HepG2 (cell line): ENCODE results near the gene ALDH4A1. TPM values are rescaled to one million over a fixed set of nuclear protein-coding genes. Genes with fewer than 3 reads are reported as not detected.

Experiments used
- ATF1 ChIP-seq: IDR thresholded peaks from 2 replicates; pipeline ENCODE4 v1.6.1; 2016; ENCODE audit warnings: mild to moderate bottlenecking, control low read depth
- GTF2F1 ChIP-seq: fragments of 150-350 bp; IDR thresholded peaks from 2 replicates; pipeline ENCODE4 v1.6.1; 2014; ENCODE audit warnings: low read length
- KLF12 ChIP-seq: sonication (generic); formaldehyde crosslinking; IDR thresholded peaks from 2 replicates; pipeline ENCODE4 v1.4.0; 2020; ENCODE audit warnings: missing genetic modification reagents, borderline replicate concordance
- NFIB ChIP-seq: sonication (generic); formaldehyde crosslinking; IDR thresholded peaks from 2 replicates; pipeline ENCODE4 v1.9.0; 2021; ENCODE audit warnings: missing genetic modification reagents, mild to moderate bottlenecking, borderline replicate concordance
- NFKBIZ ChIP-seq: IDR thresholded peaks from 2 replicates; pipeline ENCODE4 v1.6.1; 2018; ENCODE audit warnings: missing genetic modification reagents, missing compliant biosample characterization
- ZNF317 ChIP-seq: sonication (generic); formaldehyde crosslinking; IDR thresholded peaks from 2 replicates; pipeline ENCODE4 v1.5.0; 2020; ENCODE audit warnings: mild to moderate bottlenecking, missing genetic modification reagents
- ZNF839 ChIP-seq: sonication (generic); formaldehyde crosslinking; IDR thresholded peaks from 2 replicates; pipeline ENCODE4 v1.4.0; 2020; ENCODE audit warnings: missing genetic modification reagents, mild to moderate bottlenecking, borderline replicate concordance
- polyA plus RNA-seq, 8 experiments: library from polyadenylated mRNA; depleted of rRNA in 3 of 8; stranded (reverse) in 7 of 8; unstranded in 1 of 8; fragments of >200 nt; fragmentation: Illumina TruSeq in 4 of 8; extraction: Trizol in 4 of 8; gene quantifications; 2 replicates each; pipeline versions ENCODE4 v1.2.1 to v1.2.3, GENCODE V29; 2011 to 2016; ENCODE audit warnings: low read depth in 4 of 8, missing spikeins in 1 of 8, mixed read lengths in 1 of 8; ENCODE audit not compliant: insufficient read depth in 1 of 8
- total RNA-seq, 5 experiments: library from RNA; depleted of rRNA; stranded (reverse); fragments of >200 nt; fragmentation: Illumina TruSeq; extraction: Trizol; gene quantifications; 2 replicates each; pipeline ENCODE4 v1.2.3, GENCODE V29; 2016; ENCODE audit warnings: low read depth in 1 of 5
- TF ChIP-seq, protein P1 (sequence below): sonication (generic); formaldehyde crosslinking; IDR thresholded peaks from 2 replicates; pipeline ENCODE4 v1.4.0; 2020; ENCODE audit warnings: missing genetic modification reagents
- TF ChIP-seq, protein P2 (sequence below), 2 experiments: fragments of 450-650 bp in 1 of 2; sonication (generic) in 1 of 2; formaldehyde crosslinking in 1 of 2; IDR thresholded peaks; 2 replicates each; pipeline versions ENCODE4 v1.6.1 to v1.8.0; 2016 to 2022; ENCODE audit warnings: antibody characterized with exemption in 1 of 2, mild to moderate bottlenecking in 1 of 2, missing genetic modification reagents in 1 of 2
- TF ChIP-seq, protein P3 (sequence below): sonication (generic); formaldehyde crosslinking; conservative IDR thresholded peaks from 2 replicates; pipeline ENCODE4 v1.4.0; 2020; ENCODE audit warnings: missing genetic modification reagents
- TF ChIP-seq, protein P4 (sequence below): sonication (generic); formaldehyde crosslinking; IDR thresholded peaks from 2 replicates; pipeline ENCODE4 v1.4.0; 2020; ENCODE audit warnings: missing genetic modification reagents

ALDH4A1 gene
- total and polyA plus RNA-seq, 2 of the 13 experiments (the other 11 are each of a cell fraction or from before 2014, with no cell fraction given) = 76.4 to 240 TPM

DNA sequence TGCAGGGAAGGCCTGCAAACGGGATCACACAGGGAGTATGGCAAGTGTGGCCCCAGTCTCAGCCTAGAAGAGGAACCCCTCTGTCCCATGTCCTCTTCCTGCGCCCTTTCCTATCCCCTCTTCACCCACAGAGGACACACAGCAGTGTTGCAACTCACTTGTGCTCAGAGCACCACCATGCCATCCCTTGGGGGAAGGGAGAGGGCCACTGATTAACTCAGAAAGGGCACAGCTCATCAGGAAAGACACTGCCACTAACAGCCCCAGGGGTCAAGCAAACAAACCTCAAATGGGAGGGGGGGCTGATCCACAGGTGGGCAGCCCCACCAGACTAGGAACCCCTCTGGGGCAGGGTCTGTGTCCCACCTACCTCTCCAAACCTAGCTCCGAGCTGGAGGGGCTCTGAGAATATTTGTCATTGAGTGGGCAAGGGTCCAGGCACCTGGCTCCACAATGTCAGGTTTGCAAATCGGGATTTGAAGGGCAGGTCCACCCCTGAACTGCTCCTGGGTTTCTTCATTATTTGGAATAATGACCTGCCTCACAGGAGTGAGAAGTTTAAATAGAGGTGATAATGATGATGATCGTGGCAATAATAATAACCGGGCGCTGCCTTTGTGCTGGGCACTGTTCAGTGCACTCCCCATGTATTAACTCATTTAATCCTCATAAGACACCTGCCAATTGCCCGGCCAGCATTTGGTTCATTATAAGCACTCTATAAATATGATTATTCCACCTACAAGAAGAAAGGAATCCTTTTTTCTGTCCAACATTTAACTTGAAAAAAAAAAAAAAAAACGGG lies 1.0 kb downstream of the ALDH4A1 start (continued):
- TF ChIP-seq, protein P1, sequence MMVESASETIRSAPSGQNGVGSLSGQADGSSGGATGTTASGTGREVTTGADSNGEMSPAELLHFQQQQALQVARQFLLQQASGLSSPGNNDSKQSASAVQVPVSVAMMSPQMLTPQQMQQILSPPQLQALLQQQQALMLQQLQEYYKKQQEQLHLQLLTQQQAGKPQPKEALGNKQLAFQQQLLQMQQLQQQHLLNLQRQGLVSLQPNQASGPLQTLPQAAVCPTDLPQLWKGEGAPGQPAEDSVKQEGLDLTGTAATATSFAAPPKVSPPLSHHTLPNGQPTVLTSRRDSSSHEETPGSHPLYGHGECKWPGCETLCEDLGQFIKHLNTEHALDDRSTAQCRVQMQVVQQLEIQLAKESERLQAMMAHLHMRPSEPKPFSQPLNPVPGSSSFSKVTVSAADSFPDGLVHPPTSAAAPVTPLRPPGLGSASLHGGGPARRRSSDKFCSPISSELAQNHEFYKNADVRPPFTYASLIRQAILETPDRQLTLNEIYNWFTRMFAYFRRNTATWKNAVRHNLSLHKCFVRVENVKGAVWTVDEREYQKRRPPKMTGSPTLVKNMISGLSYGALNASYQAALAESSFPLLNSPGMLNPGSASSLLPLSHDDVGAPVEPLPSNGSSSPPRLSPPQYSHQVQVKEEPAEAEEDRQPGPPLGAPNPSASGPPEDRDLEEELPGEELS = peak; percentile 88
- TF ChIP-seq, protein P2, sequence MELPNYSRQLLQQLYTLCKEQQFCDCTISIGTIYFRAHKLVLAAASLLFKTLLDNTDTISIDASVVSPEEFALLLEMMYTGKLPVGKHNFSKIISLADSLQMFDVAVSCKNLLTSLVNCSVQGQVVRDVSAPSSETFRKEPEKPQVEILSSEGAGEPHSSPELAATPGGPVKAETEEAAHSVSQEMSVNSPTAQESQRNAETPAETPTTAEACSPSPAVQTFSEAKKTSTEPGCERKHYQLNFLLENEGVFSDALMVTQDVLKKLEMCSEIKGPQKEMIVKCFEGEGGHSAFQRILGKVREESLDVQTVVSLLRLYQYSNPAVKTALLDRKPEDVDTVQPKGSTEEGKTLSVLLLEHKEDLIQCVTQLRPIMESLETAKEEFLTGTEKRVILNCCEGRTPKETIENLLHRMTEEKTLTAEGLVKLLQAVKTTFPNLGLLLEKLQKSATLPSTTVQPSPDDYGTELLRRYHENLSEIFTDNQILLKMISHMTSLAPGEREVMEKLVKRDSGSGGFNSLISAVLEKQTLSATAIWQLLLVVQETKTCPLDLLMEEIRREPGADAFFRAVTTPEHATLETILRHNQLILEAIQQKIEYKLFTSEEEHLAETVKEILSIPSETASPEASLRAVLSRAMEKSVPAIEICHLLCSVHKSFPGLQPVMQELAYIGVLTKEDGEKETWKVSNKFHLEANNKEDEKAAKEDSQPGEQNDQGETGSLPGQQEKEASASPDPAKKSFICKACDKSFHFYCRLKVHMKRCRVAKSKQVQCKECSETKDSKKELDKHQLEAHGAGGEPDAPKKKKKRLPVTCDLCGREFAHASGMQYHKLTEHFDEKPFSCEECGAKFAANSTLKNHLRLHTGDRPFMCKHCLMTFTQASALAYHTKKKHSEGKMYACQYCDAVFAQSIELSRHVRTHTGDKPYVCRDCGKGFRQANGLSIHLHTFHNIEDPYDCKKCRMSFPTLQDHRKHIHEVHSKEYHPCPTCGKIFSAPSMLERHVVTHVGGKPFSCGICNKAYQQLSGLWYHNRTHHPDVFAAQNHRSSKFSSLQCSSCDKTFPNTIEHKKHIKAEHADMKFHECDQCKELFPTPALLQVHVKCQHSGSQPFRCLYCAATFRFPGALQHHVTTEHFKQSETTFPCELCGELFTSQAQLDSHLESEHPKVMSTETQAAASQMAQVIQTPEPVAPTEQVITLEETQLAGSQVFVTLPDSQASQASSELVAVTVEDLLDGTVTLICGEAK (IDR thresholded peaks at IDR 0.05) = no peak
- TF ChIP-seq, protein P2 (CRISPR knock-in tag; IDR thresholded peaks at IDR 0.05) = no peak; the same call in 1 of the 2 replicates
- 0 out of 2 replicates have a peak, but pooled peaks have one; percentile 67 for TF ChIP-seq ZNF839 (CRISPR knock-in tag)
- no peak for TF ChIP-seq GTF2F1
- TF ChIP-seq NFIB = no peak
- TF ChIP-seq, protein P3, sequence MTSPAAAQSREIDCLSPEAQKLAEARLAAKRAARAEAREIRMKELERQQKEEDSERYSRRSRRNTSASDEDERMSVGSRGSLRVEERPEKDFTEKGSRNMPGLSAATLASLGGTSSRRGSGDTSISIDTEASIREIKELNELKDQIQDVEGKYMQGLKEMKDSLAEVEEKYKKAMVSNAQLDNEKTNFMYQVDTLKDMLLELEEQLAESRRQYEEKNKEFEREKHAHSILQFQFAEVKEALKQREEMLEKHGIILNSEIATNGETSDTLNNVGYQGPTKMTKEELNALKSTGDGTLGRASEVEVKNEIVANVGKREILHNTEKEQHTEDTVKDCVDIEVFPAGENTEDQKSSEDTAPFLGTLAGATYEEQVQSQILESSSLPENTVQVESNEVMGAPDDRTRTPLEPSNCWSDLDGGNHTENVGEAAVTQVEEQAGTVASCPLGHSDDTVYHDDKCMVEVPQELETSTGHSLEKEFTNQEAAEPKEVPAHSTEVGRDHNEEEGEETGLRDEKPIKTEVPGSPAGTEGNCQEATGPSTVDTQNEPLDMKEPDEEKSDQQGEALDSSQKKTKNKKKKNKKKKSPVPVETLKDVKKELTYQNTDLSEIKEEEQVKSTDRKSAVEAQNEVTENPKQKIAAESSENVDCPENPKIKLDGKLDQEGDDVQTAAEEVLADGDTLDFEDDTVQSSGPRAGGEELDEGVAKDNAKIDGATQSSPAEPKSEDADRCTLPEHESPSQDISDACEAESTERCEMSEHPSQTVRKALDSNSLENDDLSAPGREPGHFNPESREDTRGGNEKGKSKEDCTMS (CRISPR knock-in tag) = no peak
- no peak for TF ChIP-seq ATF1 (CRISPR knock-in tag)
- peak; percentile 62; the same call in 1 of the 2 replicates for TF ChIP-seq NFKBIZ (CRISPR knock-in tag)
- TF ChIP-seq, protein P4, sequence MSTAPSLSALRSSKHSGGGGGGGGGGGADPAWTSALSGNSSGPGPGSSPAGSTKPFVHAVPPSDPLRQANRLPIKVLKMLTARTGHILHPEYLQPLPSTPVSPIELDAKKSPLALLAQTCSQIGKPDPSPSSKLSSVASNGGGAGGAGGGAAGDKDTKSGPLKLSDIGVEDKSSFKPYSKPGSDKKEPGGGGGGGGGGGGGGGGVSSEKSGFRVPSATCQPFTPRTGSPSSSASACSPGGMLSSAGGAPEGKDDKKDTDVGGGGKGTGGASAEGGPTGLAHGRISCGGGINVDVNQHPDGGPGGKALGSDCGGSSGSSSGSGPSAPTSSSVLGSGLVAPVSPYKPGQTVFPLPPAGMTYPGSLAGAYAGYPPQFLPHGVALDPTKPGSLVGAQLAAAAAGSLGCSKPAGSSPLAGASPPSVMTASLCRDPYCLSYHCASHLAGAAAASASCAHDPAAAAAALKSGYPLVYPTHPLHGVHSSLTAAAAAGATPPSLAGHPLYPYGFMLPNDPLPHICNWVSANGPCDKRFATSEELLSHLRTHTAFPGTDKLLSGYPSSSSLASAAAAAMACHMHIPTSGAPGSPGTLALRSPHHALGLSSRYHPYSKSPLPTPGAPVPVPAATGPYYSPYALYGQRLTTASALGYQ = no peak
- TF ChIP-seq KLF12 (CRISPR knock-in tag) = no peak
- TF ChIP-seq ZNF317 = peak; percentile 76
